SK-N-MC (cell line): Measurements from ENCODE around the gene GAP43.

ENCODE experiments used
- DNase-seq: peaks from one replicate; pipeline ENCODE4 v3.0.0-alpha.2; 2011; ENCODE audit warnings: low read depth, low spot score
- H3K27ac ChIP-seq: fragments of 200-600 bp; sonication (generic); 2 replicates; pipeline ENCODE4 v1.5.1; 2016; ENCODE audit warnings: mixed run types
- H3K36me3 ChIP-seq: fragments of 200-600 bp; sonication (generic); 2 replicates; pipeline ENCODE4 v1.6.1; 2017; ENCODE audit warnings: antibody characterized with exemption, low read length, mixed read lengths; ENCODE audit not compliant: insufficient read depth
- H3K4me3 ChIP-seq: fragments of 200-600 bp; sonication (generic); 2 replicates; pipeline ENCODE4 v1.5.1; 2016
- H3K9ac ChIP-seq: fragments of 200-600 bp; sonication (generic); 2 replicates; pipeline ENCODE4 v1.8.0; 2017; ENCODE audit warnings: mixed run types, mixed read lengths; ENCODE audit not compliant: insufficient read length
- H3K9me3 ChIP-seq: fragments of 200-600 bp; sonication (generic); 2 replicates; pipeline ENCODE4 v1.6.1; 2017; ENCODE audit warnings: low read depth, mild to moderate bottlenecking, antibody characterized with exemption, low read length, moderate library complexity, mixed read lengths
- EZH2 ChIP-seq: fragments of 200-600 bp; sonication (generic); IDR thresholded peaks from one replicate; pipeline ENCODE4 v1.6.1; 2017; ENCODE audit warnings: antibody characterized with exemption
- FOXP2 ChIP-seq: optimal IDR thresholded peaks from 2 replicates; pipeline ENCODE3; 2011; ENCODE audit warnings: mild to moderate bottlenecking, moderate library complexity; ENCODE audit not compliant: insufficient read depth; ENCODE audit errors: extremely low read length, control extremely low read depth
- POLR2AphosphoS5 ChIP-seq: IDR thresholded peaks from 2 replicates; pipeline ENCODE4 v1.6.1; 2012; ENCODE audit warnings: mild to moderate bottlenecking, low read depth, low read length, borderline replicate concordance

Gene GAP43

DNA sequence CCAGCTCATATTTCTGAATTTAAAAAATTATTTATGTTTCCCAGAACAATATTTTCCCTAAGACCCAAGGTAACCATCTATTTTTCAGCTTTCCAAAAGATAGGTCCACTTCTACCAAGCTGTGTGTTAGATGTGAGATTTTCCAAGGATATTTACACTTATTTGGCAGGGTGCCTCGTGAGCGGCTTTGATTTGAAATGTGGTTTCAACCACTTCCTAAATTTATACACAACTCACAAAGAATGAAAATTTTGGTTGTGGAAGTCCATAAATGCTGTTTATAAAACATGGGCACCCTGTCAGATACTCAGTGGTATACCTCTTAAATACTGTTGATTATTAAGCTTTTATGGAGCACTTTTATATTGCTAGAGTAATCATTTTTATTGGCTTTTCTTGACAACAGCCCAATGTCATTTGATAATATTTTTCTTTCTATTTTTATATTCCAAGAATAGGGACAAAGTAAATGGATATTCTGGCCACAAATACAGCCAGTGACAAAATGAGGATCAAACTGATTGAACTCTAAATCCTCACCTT lies 57.6 kb downstream of the GAP43 start:
- H3K4me3 ChIP-seq = no peak overlapping the region
- TF ChIP-seq EZH2 = no peak
- TF ChIP-seq FOXP2 = no peak
- TF ChIP-seq POLR2AphosphoS5 = no peak

DNA sequence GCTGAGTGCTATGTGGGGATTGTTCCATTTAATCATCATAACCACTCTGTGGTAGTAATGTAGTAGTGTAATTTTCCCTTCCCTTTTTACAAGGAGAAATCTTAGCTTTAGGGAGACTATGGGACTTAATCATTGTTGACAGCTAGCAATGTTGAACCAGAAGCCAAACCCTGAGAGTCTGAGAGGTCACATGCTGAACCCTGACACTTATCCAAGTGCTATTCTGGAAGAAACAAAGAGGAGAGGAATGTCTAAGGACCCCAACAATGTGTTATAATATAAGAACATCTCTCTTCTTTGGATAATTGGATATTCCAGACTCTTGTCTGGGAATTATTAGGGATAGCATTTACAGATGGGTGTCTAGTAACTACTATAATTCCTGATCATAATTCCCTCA lies 58.4 kb downstream of the GAP43 start:
- TF ChIP-seq POLR2AphosphoS5 = no peak
- no peak for TF ChIP-seq EZH2
- TF ChIP-seq FOXP2 = no peak
- H3K27ac ChIP-seq = no peak overlapping the region

More for the DNA sequence above, 57.6 kb downstream of the GAP43 start:
- no peaks in the 10 kb centered on the region for H3K9me3 ChIP-seq
- H3K36me3 ChIP-seq = no peaks in the 10 kb centered on the region
- no peak for DNase-seq
- H3K9ac ChIP-seq = no peak overlapping the region
- no peak overlapping the region for H3K27ac ChIP-seq

DNA sequence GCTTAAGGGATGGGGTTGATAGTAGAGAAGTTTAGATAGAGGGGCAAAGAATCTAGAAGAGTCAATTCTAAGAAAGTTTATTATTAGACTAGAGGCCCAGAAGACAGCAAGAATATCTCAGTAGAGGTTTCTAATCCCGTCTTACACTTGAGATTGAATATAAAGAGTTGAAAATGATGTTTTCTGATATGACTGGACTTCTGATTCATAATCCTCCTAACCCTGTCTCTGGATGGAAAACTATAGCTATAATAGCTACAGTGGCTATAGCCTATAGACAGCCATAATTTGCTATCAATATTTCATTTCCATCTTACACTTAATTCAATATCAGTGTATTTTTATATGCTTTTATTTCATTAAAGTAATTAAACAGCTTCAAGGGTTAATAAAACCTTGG lies 60.0 kb downstream of the GAP43 start:
- H3K9ac ChIP-seq = no peak overlapping the region
- H3K9me3 ChIP-seq = no peaks in the 10 kb centered on the region
- TF ChIP-seq POLR2AphosphoS5 (no peak), EZH2 (no peak), FOXP2 (no peak)
- H3K4me3 ChIP-seq = no peak overlapping the region
- DNase-seq = no peak
- H3K27ac ChIP-seq = no peak overlapping the region
- H3K36me3 ChIP-seq = no peaks in the 10 kb centered on the region

More for the DNA sequence above, 58.4 kb downstream of the GAP43 start:
- no peaks in the 10 kb centered on the region for H3K9me3 ChIP-seq
- no peaks in the 10 kb centered on the region for H3K36me3 ChIP-seq
- no peak overlapping the region for H3K9ac ChIP-seq
- no peak overlapping the region for H3K4me3 ChIP-seq
- no peak for DNase-seq

DNA sequence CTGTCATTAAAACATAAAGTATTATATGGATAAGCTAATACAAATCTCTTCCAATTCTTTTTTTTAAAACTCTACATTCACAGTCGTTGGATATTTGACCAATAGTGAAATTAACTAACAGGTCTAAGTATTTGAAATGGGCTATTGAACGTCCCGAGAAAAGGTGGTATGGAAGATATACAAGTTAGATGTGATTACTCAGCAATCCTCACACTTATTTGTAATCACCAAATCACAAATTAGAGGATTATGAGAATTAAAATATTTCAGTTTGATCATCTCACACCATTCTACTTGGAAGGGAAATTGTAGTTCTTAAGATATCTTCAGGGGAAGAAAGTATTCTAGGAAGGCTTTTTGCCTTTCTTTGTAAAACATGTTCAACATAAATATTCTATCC lies 60.5 kb downstream of the GAP43 start:
- TF ChIP-seq FOXP2 (no peak), EZH2 (no peak)
- Histone ChIP-seq H3K27ac (no peak overlapping the region), H3K9me3 (no peaks in the 10 kb centered on the region), H3K36me3 (no peaks in the 10 kb centered on the region), H3K9ac (no peak overlapping the region), H3K4me3 (no peak overlapping the region)
- DNase-seq = no peak

DNA sequence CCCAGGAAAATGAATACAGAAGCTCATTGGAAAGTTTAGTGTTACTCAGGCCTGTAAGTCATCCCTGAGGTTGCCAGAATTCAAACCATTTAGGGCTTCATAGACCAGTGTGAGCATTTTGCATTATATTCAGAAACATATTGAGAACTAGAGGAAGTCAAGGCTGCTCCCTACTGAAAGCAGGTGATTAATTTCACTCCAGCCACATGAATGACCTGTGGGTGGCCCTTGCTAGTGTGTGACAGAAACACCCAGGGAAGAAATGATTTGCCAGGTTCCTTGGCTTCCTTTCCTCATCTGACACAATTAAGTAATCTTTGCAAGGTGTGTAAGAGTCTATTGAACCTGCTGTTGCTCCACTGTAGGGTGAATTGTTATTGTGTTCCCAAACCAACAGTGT lies 61.8 kb downstream of the GAP43 start:
- no peaks in the 10 kb centered on the region for H3K36me3 ChIP-seq
- H3K9ac ChIP-seq = no peak overlapping the region
- DNase-seq = no peak
- H3K9me3 ChIP-seq = no peaks in the 10 kb centered on the region
- no peak overlapping the region for H3K4me3 ChIP-seq
- H3K27ac ChIP-seq = no peak overlapping the region
- TF ChIP-seq FOXP2 (no peak), POLR2AphosphoS5 (no peak)

DNA sequence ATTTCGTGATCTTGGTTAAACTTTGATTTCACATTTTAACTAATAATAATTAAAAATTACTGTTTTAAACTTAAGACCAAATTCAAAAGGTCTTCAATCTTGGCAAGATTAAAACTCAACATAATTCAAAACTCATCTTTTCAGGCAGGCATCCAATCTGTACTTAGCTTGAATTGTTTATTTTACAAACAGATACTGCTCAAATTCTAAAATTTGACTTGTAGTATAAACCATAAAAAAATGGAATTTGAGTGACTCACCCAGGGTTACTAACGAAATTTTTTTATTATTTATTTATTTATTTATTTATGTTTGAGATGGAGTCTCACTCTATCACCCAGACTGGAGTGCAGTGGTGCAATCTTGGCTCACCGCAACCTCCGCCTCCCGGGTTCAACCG lies 64.4 kb downstream of the GAP43 start:
- H3K4me3 ChIP-seq = no peak overlapping the region
- no peak for DNase-seq
- no peak overlapping the region for H3K27ac ChIP-seq
- H3K9ac ChIP-seq = no peak overlapping the region
- no peaks in the 10 kb centered on the region for H3K36me3 ChIP-seq
- TF ChIP-seq POLR2AphosphoS5 = no peak
- TF ChIP-seq FOXP2 = no peak
- TF ChIP-seq EZH2 = no peak
- no peaks in the 10 kb centered on the region for H3K9me3 ChIP-seq

DNA sequence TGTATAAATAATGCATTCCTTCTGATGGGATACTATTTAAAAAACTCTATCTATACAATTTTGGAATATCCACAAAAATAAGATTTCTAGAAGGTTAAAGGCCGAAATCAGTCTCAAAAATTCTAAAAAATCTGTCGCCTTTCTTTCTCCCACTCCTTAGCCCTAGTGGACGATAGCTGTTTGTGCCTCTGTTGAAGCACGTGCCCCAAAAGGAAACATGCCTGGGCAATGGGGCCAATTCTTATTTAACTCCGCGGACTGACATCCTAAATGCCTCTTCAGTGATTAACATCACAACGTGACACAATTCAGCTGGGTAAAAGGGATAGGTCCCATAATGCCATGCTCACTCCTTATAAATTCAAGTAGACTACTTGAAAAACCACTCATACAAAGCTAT lies 65.1 kb downstream of the GAP43 start:
- Histone ChIP-seq H3K9me3 (no peaks in the 10 kb centered on the region), H3K36me3 (no peaks in the 10 kb centered on the region), H3K4me3 (no peak overlapping the region), H3K27ac (no peak overlapping the region), H3K9ac (no peak overlapping the region)
- DNase-seq = no peak
- TF ChIP-seq FOXP2 = no peak
- TF ChIP-seq EZH2 = no peak
- no peak for TF ChIP-seq POLR2AphosphoS5

DNA sequence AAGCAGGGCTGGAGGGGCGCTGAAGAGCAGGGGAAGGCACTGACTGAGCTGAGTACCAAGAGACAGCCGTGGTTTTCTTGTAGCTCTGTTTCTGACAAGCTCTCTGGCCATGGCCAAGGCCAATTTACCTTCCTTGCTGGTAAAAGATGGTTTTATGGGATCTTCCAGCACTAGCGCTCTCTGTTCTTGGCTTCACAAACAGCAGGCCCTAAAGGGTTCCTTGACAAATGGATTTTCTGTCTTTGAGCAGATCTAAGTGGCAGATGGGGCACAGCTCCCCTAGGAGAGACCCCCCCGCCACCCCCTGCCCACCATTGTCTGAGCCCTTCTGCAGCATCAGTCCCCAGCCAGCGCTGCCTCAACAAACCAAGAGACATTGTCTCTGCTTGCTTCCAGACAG lies 66.6 kb downstream of the GAP43 start:
- H3K9ac ChIP-seq = no peak overlapping the region
- DNase-seq = no peak
- TF ChIP-seq EZH2 = no peak
- no peak for TF ChIP-seq FOXP2
- TF ChIP-seq POLR2AphosphoS5 = no peak

DNA sequence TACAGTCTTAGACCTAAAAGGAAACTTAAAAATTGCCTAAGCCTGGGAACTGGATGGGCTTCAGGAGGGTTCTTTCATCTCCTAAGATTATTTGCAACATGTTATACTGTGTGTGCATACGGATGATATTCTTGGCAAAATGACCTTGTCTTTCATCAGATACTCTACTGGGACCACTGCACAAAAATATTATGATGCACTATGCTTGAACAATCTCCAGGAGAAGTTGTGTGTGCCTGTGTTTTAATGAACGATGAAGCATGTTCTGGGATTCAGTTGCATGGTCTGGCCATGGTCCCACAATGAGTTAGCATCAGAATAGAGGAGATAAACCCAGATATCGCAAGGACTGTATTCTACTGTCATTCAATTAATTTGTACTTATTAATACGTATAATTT lies 68.7 kb downstream of the GAP43 start:
- DNase-seq = no peak
- Histone ChIP-seq H3K4me3 (no peak overlapping the region), H3K36me3 (no peaks in the 10 kb centered on the region), H3K9me3 (no peaks in the 10 kb centered on the region), H3K27ac (no peak overlapping the region), H3K9ac (no peak overlapping the region)
- TF ChIP-seq FOXP2 = no peak
- TF ChIP-seq EZH2 = no peak
- no peak for TF ChIP-seq POLR2AphosphoS5

More for the DNA sequence above, 66.6 kb downstream of the GAP43 start:
- no peaks in the 10 kb centered on the region for H3K9me3 ChIP-seq
- no peak overlapping the region for H3K4me3 ChIP-seq
- no peaks in the 10 kb centered on the region for H3K36me3 ChIP-seq
- H3K27ac ChIP-seq = no peak overlapping the region
